Ovary (tissue), 9 donors: Measurements from ENCODE around the gene PTPN18. TPM values are rescaled to one million over a fixed set of nuclear protein-coding genes. Genes with fewer than 3 reads are reported as not detected.

Source experiments
- DNase-seq, 5 donors: peaks; one replicate each; pipeline ENCODE4 v3.0.0-alpha.2; 2019 to 2020
- H3K27ac ChIP-seq, 2 donors: fragments of 200-600 bp; one replicate each; pipeline versions ENCODE4 v1.5.1 to v1.8.0; 2019 to 2022
- H3K27me3 ChIP-seq: fragments of 200-600 bp; one replicate; pipeline ENCODE4 v1.8.0; 2022
- H3K36me3 ChIP-seq: fragments of 200-600 bp; sonication (generic); one replicate; pipeline ENCODE4 v1.5.1; 2019
- H3K4me1 ChIP-seq: one replicate; pipeline ENCODE4 v1.8.1; 2013; ENCODE audit warnings: mild to moderate bottlenecking, moderate library complexity; ENCODE audit not compliant: insufficient read depth
- H3K4me3 ChIP-seq: fragments of 200-600 bp; sonication (generic); one replicate; pipeline ENCODE4 v1.5.1; 2017
- H3K9me3 ChIP-seq, 2 donors: fragments of 200-600 bp in 1 of 2; sonication (generic) in 1 of 2; one replicate each; pipeline versions ENCODE4 v1.5.1 to v1.8.1; 2013 to 2019; ENCODE audit warnings: mild to moderate bottlenecking in 1 of 2, moderate library complexity in 1 of 2
- CTCF ChIP-seq, 3 donors: fragments of 450-650 bp in 2 of 3; fragments of 200-600 bp in 1 of 3; IDR thresholded peaks; one replicate each; pipeline versions ENCODE4 v1.5.1 to v1.8.0; 2016 to 2022; ENCODE audit warnings: antibody characterized with exemption in 3 of 3, mild to moderate bottlenecking in 1 of 3
- EP300 ChIP-seq: sonication (generic); formaldehyde crosslinking; IDR thresholded peaks from one replicate; pipeline ENCODE4 v1.6.1; 2017; ENCODE audit warnings: antibody characterized with exemption
- POLR2A ChIP-seq: fragments of 450-650 bp; IDR thresholded peaks from one replicate; pipeline ENCODE4 v1.6.1; 2017; ENCODE audit warnings: antibody characterized with exemption, mild to moderate bottlenecking, moderate library complexity
- WGBS, 3 donors: extraction: QIAGEN DNeasy Blood & Tissue Kit in 1 of 3; methylation state at CpG; one replicate each; pipeline versions ENCODE4 v1.1.5 to v1.1.7; 2013 to 2017; 5-methylcytosine and 5-hydroxymethylcytosine counted together
- intact Hi-C, 4 donors: fragments of 100-400 bp; cut with DNase I; formaldehyde crosslinking; loops; one replicate each; pipeline versions ENCODE4 v1.11.0 to v1.15.1; 2022 to 2023
- polyA plus RNA-seq, 2 donors: library from polyadenylated mRNA; stranded (reverse); fragments of 200-250 nt in 1 of 2; fragments of 350-450 nt in 1 of 2; fragmentation: Illumina TruSeq in 1 of 2; extraction: RNeasy Lipid Tissue Mini Kit (QIAGEN cat#74804) in 1 of 2; gene quantifications; one replicate each; pipeline ENCODE4 v1.2.3, GENCODE V29; 2013 to 2014
- total RNA-seq, 7 donors: library from RNA; depleted of rRNA in 2 of 7; stranded (reverse); fragments of >200 nt in 2 of 7; fragmentation: NEBNext Ultra II Directional in 3 of 7; extraction: Animal tissue kit (Norgen Biotek cat#: 25700) in 3 of 7; gene quantifications; one replicate each; pipeline versions ENCODE4 v1.1.0 to v1.2.4, GENCODE V29; 2016 to 2023
- donor health status: DM: no; HTN: no; CAD: no; lungs with moderate emphysema.
- donor health status: DM: no; HTN: no; CAD: no.
- donor health status: Bipolar disorder and iron deficiency.
- donor health status: DM: yes; HTN: yes; CAD: no.
- donor health status: DM: no; HTN: no; CAD: no.
- donor health status: DM: yes; HTN: yes; CAD: no.

PTPN18 gene
- total and polyA plus RNA-seq, 9 donors, result 22.2 to 62.6 (median 30.8) TPM

GRCh38 chr2:130334026-130334425, 21.8 kb upstream of the PTPN18 start:
- H3K27me3 ChIP-seq, result no peaks in the 10 kb centered on the region
- no peak for TF ChIP-seq EP300
- TF ChIP-seq CTCF (IDR thresholded peaks at IDR 0.05), result no peak
- TF ChIP-seq POLR2A, result no peak
- 72 to 75% (median 72%) methylated on average over 6 of the region's 6 CpGs for WGBS, 3 donors
- H3K4me3 ChIP-seq, result no peak overlapping the region
- H3K27ac ChIP-seq, result no peak overlapping the region
- H3K9me3 ChIP-seq, result no peaks in the 10 kb centered on the region
- H3K4me1 ChIP-seq, result no peaks in the 10 kb centered on the region
- intact Hi-C loops, result loop anchor here in 2 of 4 donors (5.0 to 10.0 kb wide), 3 partner anchors 149 to 179 kb away; partner anchors contain the start of genes MZT2B (in 2 of the 2) and SMPD4 (in 2 of the 2)
- no peak for DNase-seq
- H3K36me3 ChIP-seq, result no peaks in the 10 kb centered on the region

GRCh38 chr2:130335226-130335625, 20.6 kb upstream of the PTPN18 start:
- Histone ChIP-seq H3K36me3 (no peaks in the 10 kb centered on the region), H3K9me3 (no peaks in the 10 kb centered on the region), H3K27me3 (no peaks in the 10 kb centered on the region), H3K27ac (no peak overlapping the region), H3K4me3 (no peak overlapping the region), H3K4me1 (no peaks in the 10 kb centered on the region)
- no peak for DNase-seq
- no peak for TF ChIP-seq POLR2A
- TF ChIP-seq CTCF (IDR thresholded peaks at IDR 0.05), result no peak
- TF ChIP-seq EP300, result no peak
- intact Hi-C loops, result loop anchor here in 3 of 4 donors (5.0 to 10.0 kb wide), 3 partner anchors 150 to 458 kb away; partner anchors contain the start of genes MZT2B (in 1 of the 3) and SMPD4 (in 1 of the 3)

- TF ChIP-seq CTCF (IDR thresholded peaks at IDR 0.05), result no peak
- TF ChIP-seq POLR2A, result no peak
- no peak for TF ChIP-seq EP300
- Histone ChIP-seq H3K27ac (no peak overlapping the region), H3K4me3 (no peak overlapping the region), H3K27me3 (no peaks in the 10 kb centered on the region), H3K9me3 (no peaks in the 10 kb centered on the region), H3K36me3 (no peaks in the 10 kb centered on the region), H3K4me1 (no peaks in the 10 kb centered on the region)
- intact Hi-C loops, result loop anchor here in 3 of 4 donors (5.0 to 10.0 kb wide), 3 partner anchors 152 to 459 kb away; partner anchors contain the start of genes MZT2B (in 1 of the 3) and SMPD4 (in 1 of the 3)
- DNase-seq, result no peak
- 76 to 82% (median 81%) methylated on average over 13 of the region's 13 CpGs for WGBS, 3 donors
Measured at GRCh38 chr2:130336150-130336876, 19.5 kb upstream of the PTPN18 start.

- intact Hi-C loops, result loop anchor here in 3 of 4 donors (5.0 to 10.0 kb wide), 3 partner anchors 152 to 460 kb away; partner anchors contain the start of genes MZT2B (in 1 of the 3) and SMPD4 (in 1 of the 3)
- peak; percentile 56 to 80 (median 70) for DNase-seq
- TF ChIP-seq POLR2A, result no peak
- no peak for TF ChIP-seq CTCF (IDR thresholded peaks at IDR 0.05)
- TF ChIP-seq EP300, result no peak
Measured at GRCh38 chr2:130336877-130337734, 18.8 kb upstream of the PTPN18 start.

More at GRCh38 chr2:130336877-130337734, 18.8 kb upstream of the PTPN18 start:
- WGBS, 3 donors, result 19 to 26% (median 19%) methylated on average over 28 to 29 of the region's 29 CpGs
- Histone ChIP-seq H3K9me3 (no peaks in the 10 kb centered on the region), H3K4me1 (no peaks in the 10 kb centered on the region), H3K36me3 (no peaks in the 10 kb centered on the region), H3K27me3 (no peaks in the 10 kb centered on the region), H3K4me3 (no peak overlapping the region), H3K27ac (no peak overlapping the region)
